Measurements from ENCODE around the gene ITGAV.

Gene ITGAV

GRCh38 chr2:186645999-186646398 is 56.1 kb downstream of the ITGAV start:
- no peak for DNase-seq (ENCODE audit: low read depth)
- TF ChIP-seq CTCF (IDR thresholded peaks at IDR 0.05; ENCODE audit: low read depth, low read length, missing control alignments): no peak
- no peak overlapping the region for H3K4me3 ChIP-seq (ENCODE audit: low read depth, low read length)

GRCh38 chr2:186648130-186648529 is 58.3 kb downstream of the ITGAV start:
- DNase-seq (ENCODE audit: low read depth): no peak
- H3K4me3 ChIP-seq (ENCODE audit: low read depth, low read length): no peak overlapping the region
- no peak for TF ChIP-seq CTCF (IDR thresholded peaks at IDR 0.05; ENCODE audit: low read depth, low read length, missing control alignments)

- TF ChIP-seq CTCF (IDR thresholded peaks at IDR 0.05; ENCODE audit: low read depth, low read length, missing control alignments): no peak
Measured at GRCh38 chr2:186653511-186653910, 63.7 kb downstream of the ITGAV start.

GRCh38 chr2:186659383-186659782 is 69.5 kb downstream of the ITGAV start:
- TF ChIP-seq CTCF (IDR thresholded peaks at IDR 0.05; ENCODE audit: low read depth, low read length, missing control alignments): no peak
- no peak for DNase-seq (ENCODE audit: low read depth)
- no peak overlapping the region for H3K4me3 ChIP-seq (ENCODE audit: low read depth, low read length)

More at GRCh38 chr2:186653511-186653910, 63.7 kb downstream of the ITGAV start:
- no peak for DNase-seq (ENCODE audit: low read depth)
- H3K4me3 ChIP-seq (ENCODE audit: low read depth, low read length): no peak overlapping the region

- no peak for DNase-seq (ENCODE audit: low read depth)
- TF ChIP-seq CTCF (IDR thresholded peaks at IDR 0.05; ENCODE audit: low read depth, low read length, missing control alignments): no peak
- H3K4me3 ChIP-seq (ENCODE audit: low read depth, low read length): no peak overlapping the region
Measured at GRCh38 chr2:186664385-186665043, 74.7 kb downstream of the ITGAV start.

GRCh38 chr2:186669146-186669545 is 79.3 kb downstream of the ITGAV start:
- no peak for DNase-seq (ENCODE audit: low read depth)
- H3K4me3 ChIP-seq (ENCODE audit: low read depth, low read length): no peak overlapping the region
- TF ChIP-seq CTCF (IDR thresholded peaks at IDR 0.05; ENCODE audit: low read depth, low read length, missing control alignments): no peak

GRCh38 chr2:186670831-186671230 is 81.0 kb downstream of the ITGAV start:
- H3K4me3 ChIP-seq (ENCODE audit: low read depth, low read length): no peak overlapping the region
- TF ChIP-seq CTCF (IDR thresholded peaks at IDR 0.05; ENCODE audit: low read depth, low read length, missing control alignments): no peak
- DNase-seq (ENCODE audit: low read depth): no peak
